Measurements from ENCODE around the gene TCEANC2.
"Not testable (repeated sequence)": the region's sequence is repeated elsewhere in the genome, so short reads cannot be mapped to it uniquely, and the experiment has no call there.

TCEANC2 gene

GRCh38 chr1:54052934-54053744, at the start of gene TCEANC2, which contains the start of gene TMEM59:
Gene TCEANC2, plus strand, starts transcription at chr1:54053608. Its CDS starts 815 bp downstream, at chr1:54054423.
Gene TMEM59, minus strand, starts transcription at chr1:54053204. Its CDS starts 16 bp downstream, at chr1:54053188.
- DNase-seq (ENCODE audit: low spot score) = peak; percentile 98

- DNase-seq (ENCODE audit: low spot score) = not testable (repeated sequence)
Observed at GRCh38 chr1:54003750-54004480, 49.5 kb upstream of the TCEANC2 start.

- DNase-seq (ENCODE audit: low spot score) = no peak
Observed at GRCh38 chr1:54004481-54005049, 48.8 kb upstream of the TCEANC2 start.

GRCh38 chr1:54006508-54006907, 46.9 kb upstream of the TCEANC2 start:
- no peak for DNase-seq (ENCODE audit: low spot score)

GRCh38 chr1:54007613-54008012, 45.8 kb upstream of the TCEANC2 start:
- no peak for DNase-seq (ENCODE audit: low spot score)

GRCh38 chr1:54008876-54009275, 44.5 kb upstream of the TCEANC2 start:
- no peak for DNase-seq (ENCODE audit: low spot score)

GRCh38 chr1:54009406-54009805, 44.0 kb upstream of the TCEANC2 start:
- DNase-seq (ENCODE audit: low spot score) = no peak

GRCh38 chr1:54010415-54011117, 42.8 kb upstream of the TCEANC2 start:
- DNase-seq (ENCODE audit: low spot score) = no peak

- no peak for DNase-seq (ENCODE audit: low spot score)
Observed at GRCh38 chr1:54011316-54012007, 41.9 kb upstream of the TCEANC2 start.

- DNase-seq (ENCODE audit: low spot score) = no peak
Observed at GRCh38 chr1:54012008-54012325, 41.4 kb upstream of the TCEANC2 start.

GRCh38 chr1:54012863-54013262, 40.5 kb upstream of the TCEANC2 start:
- DNase-seq (ENCODE audit: low spot score) = no peak

GRCh38 chr1:54013393-54014008, 39.9 kb upstream of the TCEANC2 start:
- no peak for DNase-seq (ENCODE audit: low spot score)

- no peak for DNase-seq (ENCODE audit: low spot score)
Observed at GRCh38 chr1:54014009-54014629, 39.3 kb upstream of the TCEANC2 start.

- peak; percentile 91 for DNase-seq (ENCODE audit: low spot score)
Observed at GRCh38 chr1:54016343-54017282, 36.8 kb upstream of the TCEANC2 start.

GRCh38 chr1:54017979-54018378, 35.4 kb upstream of the TCEANC2 start, which contains the start of gene LDLRAD1:
Gene LDLRAD1, minus strand, starts transcription at chr1:54018186. Its CDS starts 74 bp downstream, at chr1:54018112.
- peak; percentile 46 for DNase-seq (ENCODE audit: low spot score)

GRCh38 chr1:54018635-54019034, 34.8 kb upstream of the TCEANC2 start:
- no peak for DNase-seq (ENCODE audit: low spot score)

- DNase-seq (ENCODE audit: low spot score) = not testable (repeated sequence)
Observed at GRCh38 chr1:54019562-54020176, 33.7 kb upstream of the TCEANC2 start.

GRCh38 chr1:54024358-54024757, 29.1 kb upstream of the TCEANC2 start:
- DNase-seq (ENCODE audit: low spot score) = no peak

GRCh38 chr1:54024811-54025210, 28.6 kb upstream of the TCEANC2 start:
- not testable (repeated sequence) for DNase-seq (ENCODE audit: low spot score)
